NK-92 treated with Interleukin-12 subunit alpha and Interleukin-12 subunit beta, amount 100 ng/mL, for 24 hours (cell line): ENCODE measurements around the gene TTC33.

ENCODE experiments used
- DNase-seq: peaks from one replicate; lab custom pipeline; 2025; lab: John Stamatoyannopoulos, UW

Gene TTC33

DNA sequence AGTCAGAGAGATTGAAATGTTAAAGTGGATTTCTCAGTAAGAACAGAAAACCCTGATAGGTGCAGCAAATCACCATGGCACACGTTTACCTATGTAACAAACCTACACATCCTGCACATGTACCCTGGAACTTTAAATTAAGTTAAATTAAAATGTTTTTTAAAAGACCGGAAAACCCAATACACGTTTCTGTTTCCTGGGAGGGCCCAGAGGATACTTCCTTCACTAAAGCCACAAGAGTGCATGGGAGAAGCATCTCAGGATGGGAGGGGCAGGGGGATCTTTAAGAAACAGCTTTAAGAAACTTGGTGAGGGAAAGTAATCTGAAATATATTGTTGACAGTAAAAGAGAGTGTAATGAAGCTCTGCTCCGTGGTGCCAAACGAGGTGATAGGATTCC, 240.8 kb downstream of the TTC33 start:
- no peak for DNase-seq

DNA sequence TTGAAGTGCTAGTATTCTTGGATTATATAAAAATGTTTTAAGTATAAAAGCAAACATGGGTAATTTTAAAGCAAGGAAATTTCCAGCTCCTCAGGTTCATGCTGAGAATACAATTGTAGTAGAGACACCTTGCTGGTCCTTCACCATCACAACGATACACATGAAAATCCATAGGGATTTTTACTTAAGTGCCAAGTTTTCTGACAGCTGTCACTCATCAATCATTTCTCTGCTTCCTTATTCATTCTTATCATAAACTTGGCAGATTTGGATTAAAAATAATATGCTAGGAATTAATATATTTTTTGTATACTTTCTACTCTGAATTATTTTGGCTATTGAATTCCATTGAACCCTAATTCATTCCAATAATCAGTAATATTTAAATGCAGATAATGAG, 244.0 kb downstream of the TTC33 start:
- no peak for DNase-seq

DNA sequence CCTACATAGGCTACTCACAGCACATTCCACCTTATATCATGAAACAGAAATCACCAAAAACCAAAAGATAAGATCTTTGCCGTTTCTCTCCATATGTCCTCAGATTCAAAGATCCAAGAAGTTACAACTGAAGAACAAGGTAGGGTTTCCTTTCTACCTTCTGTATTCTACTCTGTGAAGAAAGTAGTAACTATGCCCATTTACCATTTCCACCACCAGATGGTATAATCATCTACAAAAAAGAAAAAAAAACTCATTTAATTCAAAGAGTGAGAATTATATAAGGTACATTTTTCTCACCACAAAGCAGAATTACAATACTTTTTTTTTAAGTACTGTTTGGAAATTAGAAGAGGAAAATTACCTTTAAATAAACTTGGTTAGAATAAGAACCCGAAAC, 248.7 kb downstream of the TTC33 start:
- DNase-seq, result no peak

DNA sequence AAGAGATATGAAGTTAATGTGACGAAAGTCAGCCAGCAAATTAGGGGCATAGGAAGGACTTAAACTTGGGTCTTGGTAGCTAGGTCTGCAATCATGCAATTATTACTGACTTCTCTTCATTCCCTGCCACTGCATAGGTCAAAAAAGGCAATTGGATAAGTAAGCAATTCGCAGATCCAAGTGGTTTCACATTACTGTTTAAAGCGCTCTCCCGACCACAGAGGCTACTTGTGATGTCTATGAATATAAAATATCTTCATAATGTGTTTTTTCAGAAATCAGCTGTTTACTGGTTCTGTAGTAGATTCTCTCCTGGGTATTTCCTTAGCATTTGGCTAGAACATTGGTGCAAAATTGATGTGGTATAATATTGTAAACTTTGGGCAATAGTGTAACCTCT, 250.7 kb downstream of the TTC33 start:
- no peak for DNase-seq

DNA sequence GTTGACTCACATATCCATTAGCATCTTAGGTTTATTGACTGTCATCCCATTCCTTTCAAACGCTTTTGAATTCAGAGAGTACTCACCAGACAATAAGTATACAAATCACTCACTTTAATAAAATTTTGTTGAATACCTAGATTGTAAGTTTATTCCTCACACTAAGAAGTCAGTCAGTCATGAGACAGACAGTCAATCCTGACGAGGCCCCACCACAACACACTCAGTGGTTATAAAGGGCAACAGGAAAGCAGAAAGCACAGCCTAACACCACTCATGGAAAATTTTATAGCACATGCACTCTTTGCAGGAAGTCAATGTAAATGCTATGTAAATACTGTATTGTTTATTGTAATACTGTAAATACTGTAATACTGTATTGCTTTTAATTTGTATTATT, 252.3 kb downstream of the TTC33 start:
- DNase-seq, result no peak

DNA sequence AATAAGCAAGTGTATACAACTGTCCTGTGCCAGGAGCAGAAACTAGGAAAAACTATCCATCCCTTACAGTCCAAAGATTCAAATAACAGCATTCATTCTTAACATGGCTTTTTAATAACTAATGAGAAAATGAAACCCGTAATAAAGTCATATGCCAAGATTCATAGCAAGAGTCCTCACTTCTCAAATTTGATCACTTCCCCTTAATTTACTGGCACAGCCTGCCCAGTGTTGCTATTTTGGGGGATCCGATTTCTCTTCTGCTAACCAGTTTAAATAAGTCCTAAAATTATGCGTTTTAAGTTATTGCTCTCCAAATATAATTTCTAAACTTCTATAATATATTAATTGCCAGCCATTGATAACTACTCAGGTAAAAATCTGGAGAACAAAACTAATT, 253.0 kb downstream of the TTC33 start:
- DNase-seq, result no peak

DNA sequence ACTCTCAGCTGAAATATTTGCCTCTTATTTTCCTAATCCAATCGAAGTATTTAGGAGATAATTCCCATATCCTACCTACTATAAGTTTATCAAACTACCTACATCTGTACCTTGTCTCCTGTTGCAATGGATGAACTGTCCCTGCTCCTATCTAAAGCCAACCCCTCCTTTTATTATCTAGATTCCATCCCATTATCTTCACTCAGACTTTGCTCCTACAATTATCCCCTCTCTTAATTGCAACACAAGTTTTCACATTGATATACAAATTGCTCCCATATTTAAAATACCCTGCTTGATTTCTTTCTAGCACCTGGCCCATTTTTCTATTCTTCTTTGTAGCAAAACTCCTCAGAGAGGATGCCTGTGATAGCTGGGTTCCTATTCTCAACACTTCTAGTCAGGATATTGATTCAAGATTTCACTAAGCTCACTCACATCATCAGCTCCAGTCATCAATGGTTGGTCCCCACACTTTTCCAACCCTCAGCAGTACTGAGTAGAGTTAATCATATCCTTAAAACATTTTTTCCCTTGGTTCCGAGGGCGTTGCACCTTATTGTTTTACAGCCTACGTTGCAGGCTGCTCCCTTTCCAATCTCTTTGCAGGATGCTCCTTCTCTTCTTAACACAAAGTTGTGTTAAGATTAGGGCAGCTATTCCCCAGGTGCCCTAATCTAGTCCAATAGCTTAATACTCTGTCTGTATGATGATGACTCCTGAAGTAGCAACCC, 253.9 kb downstream of the TTC33 start:
- no peak for DNase-seq

DNA sequence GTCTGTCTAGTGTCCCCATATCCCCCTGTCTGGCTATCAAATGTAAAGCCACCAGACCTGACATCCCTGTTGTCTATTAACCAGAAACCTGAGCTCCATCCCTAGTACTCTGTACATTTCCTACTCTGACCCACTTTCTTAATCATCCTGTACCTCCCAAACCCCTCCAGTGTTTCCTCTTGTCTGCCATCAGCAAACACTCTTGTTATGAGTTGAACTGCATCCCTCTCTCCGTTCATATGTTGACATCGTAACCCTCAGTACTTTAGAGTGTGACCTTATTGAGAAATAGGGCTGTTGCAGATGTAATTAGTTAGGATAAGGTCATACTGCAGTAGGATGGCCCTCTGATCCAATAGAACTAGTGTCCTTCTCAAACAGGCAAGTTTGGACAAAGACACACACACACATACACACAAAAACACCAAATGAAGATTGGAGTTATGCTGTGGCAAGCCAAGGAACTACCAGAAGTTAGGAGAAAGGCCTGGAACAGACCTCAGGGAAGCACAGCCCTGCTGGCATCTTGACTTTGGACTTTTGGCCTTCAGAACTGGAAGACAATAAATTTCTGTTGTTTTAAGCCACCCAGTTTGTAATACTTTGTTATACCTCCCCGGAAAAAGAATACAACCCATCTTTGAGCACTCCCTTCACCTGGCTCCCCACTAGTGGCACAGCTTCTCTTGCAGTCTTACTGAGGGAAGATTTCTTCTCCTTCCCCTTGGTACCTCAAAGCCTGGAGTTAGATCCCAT, 256.1 kb downstream of the TTC33 start:
- no peak for DNase-seq

DNA sequence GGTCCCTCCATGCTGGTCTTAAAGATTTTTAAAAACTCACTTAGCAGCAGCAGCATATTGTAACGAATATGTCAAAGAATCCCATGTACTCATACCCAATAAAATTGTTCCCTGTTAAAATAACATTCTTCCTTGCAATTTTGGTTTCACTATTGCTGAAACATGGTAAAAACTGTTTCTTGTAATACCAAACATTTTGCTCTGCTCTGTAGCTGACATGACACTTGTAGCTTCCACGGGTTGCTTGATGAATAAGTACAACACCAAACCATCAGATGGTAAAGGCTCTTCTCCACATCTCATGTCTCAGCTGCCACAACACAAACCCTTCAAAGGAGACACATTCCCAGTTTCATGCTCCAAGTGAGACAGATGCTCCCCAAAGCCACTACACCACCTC, 256.8 kb downstream of the TTC33 start:
- DNase-seq, result no peak

DNA sequence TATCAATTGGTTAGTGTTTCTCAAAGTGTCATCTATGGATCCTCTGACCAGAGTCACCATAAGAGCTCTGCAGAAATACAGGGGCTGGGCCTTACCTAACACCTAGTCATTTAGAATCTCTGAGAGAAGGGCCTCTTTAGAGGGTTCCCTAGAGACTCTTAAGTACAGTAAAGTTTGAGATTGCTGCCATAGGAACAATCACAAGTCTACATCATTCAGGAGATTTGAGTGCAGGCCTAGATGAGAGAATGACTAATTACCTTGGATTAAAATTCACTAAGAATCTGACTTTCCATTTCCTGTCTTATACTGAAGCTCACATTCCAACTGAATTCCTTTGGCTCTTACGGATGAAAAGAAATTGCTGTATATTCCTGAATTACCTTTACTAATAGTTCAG, 258.2 kb downstream of the TTC33 start:
- no peak for DNase-seq

DNA sequence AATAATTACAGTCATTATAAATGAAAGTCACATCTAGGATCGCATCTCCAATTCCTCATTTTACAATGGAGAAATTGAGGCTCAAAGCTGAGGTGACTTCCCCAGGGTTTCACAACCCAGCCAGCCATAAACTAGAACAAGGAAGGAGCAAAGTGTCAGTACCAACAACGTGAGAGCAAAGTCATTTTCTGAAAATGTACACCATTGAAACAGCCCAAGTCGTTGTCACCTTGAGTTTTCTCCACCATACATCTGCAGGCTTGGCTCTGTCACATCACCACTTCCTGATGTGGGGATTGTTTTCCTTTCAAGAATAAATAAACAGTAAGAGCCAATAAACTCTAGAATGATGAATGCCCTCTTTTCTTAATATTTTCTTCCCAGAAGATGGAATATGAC, 260.5 kb downstream of the TTC33 start:
- DNase-seq, result no peak

DNA sequence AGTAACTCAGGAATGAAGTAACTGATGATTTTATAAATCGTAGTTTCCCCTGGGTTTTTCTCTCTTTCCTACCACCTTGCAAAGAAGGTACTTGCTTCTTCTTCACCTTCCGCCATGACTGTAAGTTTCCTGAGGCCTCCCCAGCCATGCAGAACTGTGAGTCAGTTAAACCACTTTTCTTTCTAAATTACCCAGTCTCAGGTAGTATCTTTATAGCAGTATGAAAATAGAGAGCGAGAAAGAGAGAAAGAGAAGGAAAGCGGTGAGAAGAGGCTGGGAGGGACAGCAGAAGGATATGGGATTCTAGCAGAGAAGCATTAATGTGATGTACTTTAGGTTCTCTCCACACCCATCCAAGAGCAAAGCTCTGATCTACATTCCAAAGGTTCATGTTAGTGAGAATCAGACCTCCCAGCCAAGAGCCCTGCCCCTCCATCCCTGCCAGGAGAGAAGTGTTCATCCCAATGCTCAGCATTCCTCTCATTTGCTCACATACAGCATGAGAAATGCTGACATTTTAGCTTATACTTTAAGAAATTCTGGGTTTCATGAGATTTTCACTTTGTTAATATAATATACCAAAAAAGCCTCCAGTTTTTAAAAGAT, 261.0 kb downstream of the TTC33 start:
- no peak for DNase-seq

DNA sequence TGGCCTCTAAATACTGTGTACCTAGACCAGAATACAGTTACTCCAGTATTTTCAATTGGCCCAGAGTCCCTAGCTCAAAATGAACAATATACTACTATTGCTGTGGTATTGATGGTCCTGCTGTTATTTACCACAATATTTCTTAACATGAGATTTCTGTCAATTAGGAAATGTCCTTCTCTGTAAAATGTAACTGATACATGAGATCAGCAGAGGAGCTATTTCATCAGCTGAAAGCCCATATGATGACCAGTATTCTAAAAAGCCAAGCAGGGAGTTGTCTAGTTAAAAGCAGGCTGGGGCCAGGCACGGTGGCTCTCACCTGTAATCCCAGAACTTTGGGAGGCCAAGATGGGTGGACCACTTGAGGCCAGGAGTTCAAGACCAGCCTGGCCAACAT, 263.7 kb downstream of the TTC33 start:
- DNase-seq, result no peak

DNA sequence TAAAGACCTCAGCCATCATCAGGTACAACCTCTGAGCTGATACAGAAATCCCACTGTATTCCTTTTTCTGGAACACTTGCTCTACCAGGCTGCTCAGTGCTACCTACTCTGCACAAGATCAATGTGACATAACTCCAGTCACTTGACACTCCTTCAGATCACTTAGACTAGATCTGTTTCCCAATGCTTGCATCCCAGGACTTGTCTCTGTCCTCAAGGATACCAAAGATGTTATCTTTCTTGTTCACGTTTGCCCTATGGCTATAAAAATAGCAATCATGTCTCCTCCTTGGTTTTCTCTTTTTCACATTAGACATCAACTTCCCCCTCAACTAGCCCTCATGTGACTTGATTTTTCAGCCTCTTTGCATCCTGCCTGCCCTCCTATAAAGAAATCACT, 264.1 kb downstream of the TTC33 start:
- DNase-seq, result no peak

DNA sequence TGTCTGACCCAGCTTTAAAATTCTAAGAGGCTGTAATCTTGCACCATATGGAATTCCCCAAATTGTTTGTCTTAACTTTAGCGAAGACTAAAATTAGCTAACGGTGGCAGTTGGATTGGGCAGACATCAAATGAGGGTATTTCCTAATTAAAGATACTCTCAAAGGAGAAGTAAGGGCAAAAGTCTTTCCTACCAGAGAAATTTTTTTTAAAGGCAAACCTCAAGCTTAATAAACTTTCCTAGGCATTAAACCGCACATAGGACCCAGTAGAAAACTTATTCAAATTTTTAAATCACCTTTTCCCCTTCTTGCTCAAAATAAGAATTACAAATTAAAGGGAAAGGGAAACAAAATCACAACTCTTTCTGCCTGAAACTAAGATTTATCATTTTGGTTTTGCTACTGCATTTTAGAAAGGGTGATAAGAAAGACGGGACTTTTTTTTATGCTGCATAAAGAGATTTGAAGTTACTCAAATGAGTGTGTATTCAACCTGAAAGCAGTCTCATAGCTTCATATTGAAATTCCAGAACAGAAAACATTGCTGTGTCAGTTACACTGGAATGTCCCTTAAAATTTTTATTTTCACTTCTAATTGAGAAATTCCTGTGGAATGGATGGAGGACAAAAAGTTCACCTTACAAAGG, 265.2 kb downstream of the TTC33 start:
- DNase-seq, result no peak

DNA sequence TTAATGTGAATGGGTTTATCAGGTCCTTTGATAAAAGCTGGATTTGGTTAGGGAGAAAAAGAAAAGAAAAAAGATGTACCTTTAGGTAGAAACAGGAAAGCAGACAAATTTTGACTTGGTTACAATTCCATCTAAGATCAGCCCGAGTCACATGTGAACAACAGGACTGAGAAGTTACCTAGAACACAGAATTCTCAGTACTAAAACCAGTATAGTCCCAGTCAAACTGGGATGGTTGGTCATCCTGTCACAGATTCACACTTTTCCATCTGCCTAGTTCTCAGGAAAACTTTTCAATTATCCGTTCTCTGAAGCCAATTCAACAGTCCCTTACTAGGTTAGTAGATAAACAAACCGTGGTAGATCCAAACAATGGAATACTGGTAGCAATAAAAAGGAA, 266.3 kb downstream of the TTC33 start:
- DNase-seq, result no peak

DNA sequence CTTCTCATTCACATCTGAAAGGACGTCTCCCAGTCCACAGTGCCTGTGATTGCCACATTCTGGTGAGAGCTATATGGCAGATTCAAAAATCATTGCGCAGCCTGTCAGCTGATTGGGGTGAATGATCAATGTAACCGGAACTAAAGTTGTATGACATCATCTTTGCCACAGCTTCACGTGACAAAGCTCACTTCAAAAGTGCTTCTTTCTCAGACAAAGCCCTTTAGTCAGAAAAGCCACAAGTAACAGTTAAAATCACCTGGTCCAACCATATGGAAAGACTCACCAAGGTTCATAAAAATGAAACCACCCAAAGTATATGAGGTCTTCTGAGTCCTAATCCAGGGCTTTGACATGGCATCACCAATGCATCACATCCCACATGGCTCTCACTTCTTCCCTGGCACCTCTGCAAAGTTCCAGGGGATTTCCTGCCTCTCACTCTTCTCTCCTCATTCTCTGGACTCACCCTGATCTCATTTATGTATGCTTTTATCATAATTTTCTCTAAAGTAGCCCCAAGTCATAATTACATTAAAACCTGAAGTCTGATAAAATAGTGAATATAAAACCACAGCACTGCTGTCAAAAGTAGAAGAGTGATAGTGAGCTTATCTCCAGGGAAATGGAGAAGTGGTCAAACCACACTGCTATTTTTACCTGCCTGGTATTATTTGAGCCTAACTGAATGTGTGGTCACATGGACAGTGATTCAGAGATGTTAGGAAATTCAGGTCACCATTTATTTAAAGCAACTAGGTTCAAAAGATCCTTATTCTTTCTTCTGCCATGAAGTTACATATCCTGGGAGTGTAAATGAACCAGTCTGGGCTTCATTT, 269.1 kb downstream of the TTC33 start:
- peak; percentile 68 for DNase-seq

DNA sequence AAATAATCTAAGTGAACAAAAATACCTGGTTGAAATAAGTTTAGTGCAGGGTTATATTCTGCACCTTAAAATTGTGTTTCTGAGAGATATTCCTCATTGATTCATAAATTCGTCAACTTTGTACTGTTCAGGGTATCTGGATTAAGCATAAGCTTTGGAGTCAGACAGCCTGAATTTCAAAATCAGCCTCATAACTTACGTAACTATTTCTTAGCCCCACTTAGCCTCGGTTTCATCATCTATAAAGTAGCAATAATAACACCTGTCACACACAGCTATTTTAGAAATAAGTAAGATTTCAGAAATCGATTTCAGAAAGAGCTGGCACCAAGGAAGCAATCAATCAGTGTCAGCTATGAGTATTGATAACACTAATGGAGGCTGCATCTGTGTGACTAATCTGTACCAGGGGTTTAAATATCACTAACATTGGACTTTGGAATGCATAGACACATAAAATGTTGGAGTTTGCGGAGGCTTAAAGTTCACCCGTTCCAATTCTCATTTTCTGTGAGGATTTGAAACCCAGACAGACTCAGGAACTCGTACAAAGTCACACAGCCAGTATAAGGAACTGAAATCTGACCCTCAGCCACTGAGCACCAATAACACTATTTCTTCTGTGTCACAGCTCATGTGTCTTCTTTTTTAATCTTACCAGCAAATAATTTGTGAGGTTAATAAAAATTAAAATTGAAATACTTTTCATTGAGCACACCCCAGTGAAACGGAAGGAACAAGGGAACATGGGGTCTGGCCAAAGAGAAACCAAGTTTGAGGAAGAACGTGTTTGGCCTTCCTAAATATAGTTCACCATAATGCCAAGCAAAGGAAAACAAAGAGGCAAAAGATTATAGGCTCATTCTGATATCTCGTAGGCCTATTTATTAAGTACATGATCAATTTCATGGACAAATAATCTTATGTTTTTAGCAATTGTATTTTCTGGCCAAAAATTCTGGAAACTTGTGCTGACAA, 270.5 kb downstream of the TTC33 start:
- no peak for DNase-seq

DNA sequence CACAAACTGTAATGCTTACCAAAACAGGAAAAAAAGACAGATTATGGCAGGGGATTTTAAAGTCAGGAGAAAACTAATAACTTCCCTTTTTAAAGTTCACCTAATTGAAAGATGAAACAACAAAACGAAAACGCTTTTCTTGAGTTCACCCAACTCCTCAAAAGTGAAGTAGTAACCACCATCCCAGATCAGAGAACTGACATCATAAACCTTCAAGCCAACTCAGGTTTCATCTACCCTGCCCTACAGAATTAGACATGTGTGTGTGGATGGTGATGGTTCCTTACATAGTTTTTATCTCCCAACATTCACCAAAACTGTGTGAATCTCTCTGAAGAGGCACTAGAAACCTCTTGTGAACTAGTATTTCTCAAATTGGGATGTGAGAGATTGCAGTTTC, 271.3 kb downstream of the TTC33 start:
- DNase-seq, result no peak

DNA sequence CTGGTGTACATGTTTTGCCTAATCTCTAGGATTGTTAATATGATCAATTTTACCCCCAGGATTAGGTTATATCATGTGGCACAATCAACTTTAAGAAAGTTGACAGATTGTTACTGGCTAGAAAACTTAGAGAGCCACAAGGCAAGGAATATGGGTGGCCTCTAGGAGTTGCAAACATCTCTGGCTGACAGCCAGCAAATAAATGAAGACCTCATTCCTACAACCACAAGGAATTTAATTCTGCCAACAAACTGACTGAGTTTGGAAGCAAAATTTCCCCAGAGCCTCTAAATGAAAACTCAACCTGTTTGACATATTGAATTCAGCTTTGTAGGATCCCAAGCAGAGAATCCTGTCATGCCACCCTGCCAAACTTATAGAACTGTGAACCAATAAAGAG, 272.4 kb downstream of the TTC33 start:
- DNase-seq, result no peak

DNA sequence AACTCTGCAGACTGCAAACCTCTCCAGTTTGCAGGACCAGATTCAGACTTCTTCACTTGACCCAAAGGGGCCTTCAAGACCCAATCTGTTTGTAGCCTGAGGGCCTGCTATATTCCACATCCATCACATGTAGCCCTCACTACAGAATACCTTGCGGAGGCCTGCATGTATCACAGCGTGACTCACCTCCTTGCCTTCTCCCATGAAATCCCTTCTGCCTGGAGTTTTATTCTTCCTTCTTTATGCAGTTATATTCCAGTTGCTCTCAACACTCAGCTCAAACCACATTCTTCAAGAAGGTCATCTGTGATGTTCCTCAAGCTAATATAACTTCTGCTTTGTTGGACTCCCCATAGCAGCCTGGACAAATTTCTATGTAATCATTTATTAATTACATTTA, 274.5 kb downstream of the TTC33 start:
- DNase-seq, result no peak
